ENCODE measurements around the gene TRIM13. TPM values are rescaled to one million over a fixed set of nuclear protein-coding genes. Genes with fewer than 3 reads are reported as not detected.

Gene TRIM13
- total RNA-seq, 5 donors from 2014 or later (not counting 1 experiment from before 2014, with no cell fraction given) = 20.5 to 27.8 (median 23.4) TPM

DNA sequence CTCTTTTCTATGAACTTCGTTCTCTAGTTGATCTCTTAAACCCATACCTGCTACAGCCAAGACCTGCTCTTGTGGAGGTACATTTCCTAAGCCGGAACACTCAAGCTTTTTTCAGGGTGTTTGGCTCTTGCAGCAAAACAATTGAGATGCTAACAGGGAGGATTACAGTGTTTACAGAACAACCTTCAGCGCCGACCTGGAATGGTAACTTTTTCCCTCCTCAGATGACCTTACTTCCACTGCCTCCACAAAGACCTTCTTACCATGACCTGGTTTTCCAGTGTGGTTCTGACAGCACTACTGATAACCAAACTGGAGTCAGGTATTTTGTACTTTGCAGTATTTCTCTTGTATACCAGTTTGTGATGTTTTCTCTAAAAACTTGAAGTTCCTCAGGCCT is 18.9 kb downstream of the TRIM13 start:
- CTCF ChIA-PET = no interaction called here
- Mint-ChIP-seq H3K27me3 (no peaks in the 10 kb centered on the region), H3K9me3 (no peaks in the 10 kb centered on the region), H3K36me3 (peaks cover 52% of the 10 kb centered on the region), H3K4me1 (peaks cover 30 to 52% (median 48%) of the 10 kb centered on the region in 3 donors), H3K4me3 (no peak overlapping the region), H3K27ac (peak overlapping the region; percentile 60 to 87)
- Histone ChIP-seq H3K4me1 (ENCODE audit: control insufficient read depth in 1 of 2, extremely low read depth in 1 of 2, insufficient read depth in 2 of 2, low read length in 2 of 2) (no peaks in the 10 kb centered on the region), H3K9me3 (no peaks in the 10 kb centered on the region), H3K27me3 (replicated peaks in 1 of 2; ENCODE audit: control insufficient read depth in 2 of 2, extremely low read depth in 1 of 2, insufficient read depth in 2 of 2, low read length in 1 of 2) (no peaks in the 10 kb centered on the region), H3K27ac (ENCODE audit: low read length) (no peak overlapping the region), H3K4me3 (ENCODE audit: control insufficient read depth in 1 of 2, extremely low read depth in 1 of 2, low read length in 1 of 2) (no peak overlapping the region), H3K36me3 (ENCODE audit: control insufficient read depth in 2 of 2, extremely low read depth in 1 of 2, insufficient read depth in 1 of 2, low read length in 1 of 2) (peaks cover 0 to 21% of the 10 kb centered on the region in 2 donors)
- POLR2A ChIA-PET = no interaction called here
- ATAC-seq (replicated peaks in 1 of 4) (no peak), DNase-seq (no peak)
- WGBS (ENCODE audit: insufficient coverage) = 100% methylated on average over 1 of the region's 4 CpGs

DNA sequence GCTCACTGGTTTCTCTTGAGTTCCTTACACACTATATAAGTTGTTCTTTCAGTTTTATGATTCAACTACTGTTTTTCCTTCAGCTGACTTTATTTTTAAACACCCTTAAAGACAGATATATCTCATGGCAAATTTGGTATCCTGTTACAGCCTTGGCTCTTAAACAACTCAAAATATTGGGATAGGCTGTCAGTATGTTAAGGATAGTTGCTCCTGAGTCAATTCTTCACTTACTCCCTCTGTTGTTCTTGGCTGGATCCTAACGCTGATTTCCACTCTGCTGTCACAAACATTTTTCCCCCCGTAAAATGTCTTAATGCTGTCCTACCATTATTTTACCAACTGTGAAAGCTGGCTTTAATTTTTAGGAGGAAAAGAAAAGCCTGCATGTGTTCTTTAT is 19.6 kb downstream of the TRIM13 start:
- H3K9me3 ChIP-seq = no peaks in the 10 kb centered on the region
- H3K27me3 Mint-ChIP-seq = no peaks in the 10 kb centered on the region
- H3K9me3 Mint-ChIP-seq = no peaks in the 10 kb centered on the region
- CTCF ChIA-PET = interaction anchor here in 1 of 2 donors (0.7 kb wide), 1 partner anchor 22 kb away, joined by 5 read pairs; no protein-coding TSS in a partner anchor
- H3K27me3 ChIP-seq (replicated peaks in 1 of 2; ENCODE audit: control insufficient read depth in 2 of 2, extremely low read depth in 1 of 2, insufficient read depth in 2 of 2, low read length in 1 of 2) = no peaks in the 10 kb centered on the region
- H3K4me3 ChIP-seq (ENCODE audit: control insufficient read depth in 1 of 2, extremely low read depth in 1 of 2, low read length in 1 of 2) = no peak overlapping the region
- peaks cover 0 to 22% of the 10 kb centered on the region in 2 donors for H3K36me3 ChIP-seq (ENCODE audit: control insufficient read depth in 2 of 2, extremely low read depth in 1 of 2, insufficient read depth in 1 of 2, low read length in 1 of 2)
- peaks cover 25 to 46% (median 43%) of the 10 kb centered on the region in 3 donors for H3K4me1 Mint-ChIP-seq
- H3K27ac Mint-ChIP-seq = peak overlapping the region in 1 of 2 donors; percentile 87
- no peak for ATAC-seq (replicated peaks in 1 of 4)
- no peaks in the 10 kb centered on the region for H3K4me1 ChIP-seq (ENCODE audit: control insufficient read depth in 1 of 2, extremely low read depth in 1 of 2, insufficient read depth in 2 of 2, low read length in 2 of 2)
- H3K27ac ChIP-seq (ENCODE audit: low read length) = no peak overlapping the region
- no CpG with 5 or more reads among the region's 2 CpGs for WGBS (ENCODE audit: insufficient coverage)
- no peak overlapping the region for H3K4me3 Mint-ChIP-seq
- H3K36me3 Mint-ChIP-seq = peaks cover 45% of the 10 kb centered on the region
- DNase-seq = no peak
- POLR2A ChIA-PET = no interaction called here

DNA sequence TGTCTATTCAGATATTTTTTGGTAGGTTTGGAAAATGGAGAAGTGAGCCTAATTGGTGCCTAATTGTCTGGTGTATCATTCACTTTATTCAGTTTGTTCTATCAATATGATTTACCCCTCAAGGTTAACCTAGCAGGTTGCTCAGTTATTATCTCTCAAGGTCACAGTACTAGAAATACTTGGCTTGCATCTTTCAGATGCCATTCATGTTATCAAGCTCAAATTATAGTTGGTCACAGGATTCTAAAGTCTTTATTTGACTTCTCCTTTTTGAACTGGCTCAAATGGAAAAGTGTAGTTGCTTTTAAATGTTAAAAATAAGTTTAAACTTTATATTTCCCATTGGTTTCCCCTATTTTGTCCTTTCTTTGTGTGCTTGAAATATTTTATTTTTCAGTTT is 21.0 kb downstream of the TRIM13 start:
- POLR2A ChIA-PET = interaction anchor here in 1 of 2 donors (0.6 kb wide), 1 partner anchor 11 kb away, joined by 5 read pairs; no protein-coding TSS in a partner anchor
- H3K27me3 Mint-ChIP-seq = no peaks in the 10 kb centered on the region

DNA sequence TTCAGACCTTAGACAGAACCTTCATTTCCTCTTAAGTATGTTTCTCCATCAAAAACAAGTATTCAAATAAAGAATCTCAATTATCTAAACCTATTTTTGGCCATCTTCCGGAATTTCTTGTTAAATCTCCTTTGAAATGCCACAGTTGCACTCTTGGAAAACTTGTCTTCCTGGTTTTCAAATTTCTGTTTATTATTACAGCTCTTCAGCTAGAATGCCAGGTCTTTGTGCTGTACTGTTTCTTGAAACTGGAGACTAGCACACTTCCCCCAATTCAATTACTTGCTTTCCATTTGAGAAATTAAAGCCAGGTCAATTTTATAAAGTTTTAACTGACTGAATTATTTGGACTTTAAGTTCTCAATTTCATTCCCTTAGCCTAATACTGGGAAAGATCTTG is 28.6 kb downstream of the TRIM13 start:
- Histone ChIP-seq H3K9me3 (no peaks in the 10 kb centered on the region), H3K27ac (ENCODE audit: low read length) (no peak overlapping the region), H3K4me3 (ENCODE audit: control insufficient read depth in 1 of 2, extremely low read depth in 1 of 2, low read length in 1 of 2) (no peak overlapping the region), H3K4me1 (ENCODE audit: control insufficient read depth in 1 of 2, extremely low read depth in 1 of 2, insufficient read depth in 2 of 2, low read length in 2 of 2) (peaks cover 0 to 2% of the 10 kb centered on the region in 2 experiments), H3K27me3 (replicated peaks in 1 of 2; ENCODE audit: control insufficient read depth in 2 of 2, extremely low read depth in 1 of 2, insufficient read depth in 2 of 2, low read length in 1 of 2) (no peaks in the 10 kb centered on the region), H3K36me3 (ENCODE audit: control insufficient read depth in 2 of 2, extremely low read depth in 1 of 2, insufficient read depth in 1 of 2, low read length in 1 of 2) (peaks cover 8 to 15% of the 10 kb centered on the region in 2 donors)
- H3K27ac Mint-ChIP-seq = peak overlapping the region in 1 of 2 donors; percentile 19
- no peak overlapping the region for H3K4me3 Mint-ChIP-seq
- H3K9me3 Mint-ChIP-seq = no peaks in the 10 kb centered on the region
- WGBS (ENCODE audit: insufficient coverage) = 100% methylated on average over 1 of the region's 1 CpG
- ChIA-PET POLR2A (no interaction called here), CTCF (no interaction called here)
- no peak for ATAC-seq (replicated peaks in 1 of 4)
- H3K4me1 Mint-ChIP-seq = peaks cover 0 to 8% (median 0%) of the 10 kb centered on the region in 3 donors
- no peak for DNase-seq
- H3K27me3 Mint-ChIP-seq = no peaks in the 10 kb centered on the region
- peaks cover 26% of the 10 kb centered on the region for H3K36me3 Mint-ChIP-seq

More for the DNA sequence above, 21.0 kb downstream of the TRIM13 start:
- H3K4me1 ChIP-seq (ENCODE audit: control insufficient read depth in 1 of 2, extremely low read depth in 1 of 2, insufficient read depth in 2 of 2, low read length in 2 of 2) = no peaks in the 10 kb centered on the region
- Mint-ChIP-seq H3K9me3 (no peaks in the 10 kb centered on the region), H3K4me1 (peaks cover 16 to 37% (median 32%) of the 10 kb centered on the region in 3 donors), H3K27ac (peak overlapping the region; percentile 23 to 36), H3K4me3 (no peak overlapping the region), H3K36me3 (peaks cover 31% of the 10 kb centered on the region)
- no peak for ATAC-seq (replicated peaks in 1 of 4)
- no peak overlapping the region for H3K27ac ChIP-seq (ENCODE audit: low read length)
- H3K36me3 ChIP-seq (ENCODE audit: control insufficient read depth in 2 of 2, extremely low read depth in 1 of 2, insufficient read depth in 1 of 2, low read length in 1 of 2) = peaks cover 3 to 16% of the 10 kb centered on the region in 2 donors
- CTCF ChIA-PET = no interaction called here
- DNase-seq = no peak
- H3K27me3 ChIP-seq (replicated peaks in 1 of 2; ENCODE audit: control insufficient read depth in 2 of 2, extremely low read depth in 1 of 2, insufficient read depth in 2 of 2, low read length in 1 of 2) = no peaks in the 10 kb centered on the region
- no peak overlapping the region for H3K4me3 ChIP-seq (ENCODE audit: control insufficient read depth in 1 of 2, extremely low read depth in 1 of 2, low read length in 1 of 2)
- no peaks in the 10 kb centered on the region for H3K9me3 ChIP-seq

DNA sequence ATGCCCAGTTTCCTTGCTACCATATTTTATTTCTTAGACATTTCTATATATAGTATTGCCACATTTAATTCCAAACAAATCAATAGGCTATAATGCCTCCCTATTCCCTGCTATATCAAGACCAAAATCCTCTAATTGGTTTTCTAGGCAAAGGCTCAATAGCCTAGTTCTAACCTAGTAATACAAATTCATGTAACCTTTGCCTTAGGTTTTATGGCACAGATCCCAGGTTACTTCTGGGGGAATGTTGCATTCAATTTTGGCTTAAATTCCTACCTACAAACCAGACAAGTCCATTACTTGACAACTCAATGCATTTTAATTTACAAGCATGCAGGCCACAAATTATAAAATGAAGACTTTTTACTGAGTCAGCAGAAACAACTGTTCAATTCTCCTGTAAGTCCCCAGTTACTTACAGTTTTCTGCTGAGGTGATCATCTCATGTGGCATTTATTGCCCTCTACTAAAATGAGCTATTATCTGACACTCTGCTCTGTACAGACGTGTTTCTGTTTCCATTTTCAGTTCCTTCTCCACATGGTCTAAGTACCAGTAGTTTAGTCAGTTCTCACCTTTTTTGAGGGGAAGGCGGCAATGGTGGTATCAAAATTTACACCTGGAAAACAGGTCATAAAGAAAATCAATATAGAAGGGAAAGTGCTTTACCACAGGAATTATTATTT is 30.1 kb downstream of the TRIM13 start:
- Histone ChIP-seq H3K4me1 (ENCODE audit: control insufficient read depth in 1 of 2, extremely low read depth in 1 of 2, insufficient read depth in 2 of 2, low read length in 2 of 2) (peaks cover 0 to 2% of the 10 kb centered on the region in 2 experiments), H3K27me3 (replicated peaks in 1 of 2; ENCODE audit: control insufficient read depth in 2 of 2, extremely low read depth in 1 of 2, insufficient read depth in 2 of 2, low read length in 1 of 2) (no peaks in the 10 kb centered on the region), H3K36me3 (ENCODE audit: control insufficient read depth in 2 of 2, extremely low read depth in 1 of 2, insufficient read depth in 1 of 2, low read length in 1 of 2) (peaks cover 8 to 11% of the 10 kb centered on the region in 2 donors), H3K9me3 (no peaks in the 10 kb centered on the region), H3K27ac (ENCODE audit: low read length) (no peak overlapping the region), H3K4me3 (ENCODE audit: control insufficient read depth in 1 of 2, extremely low read depth in 1 of 2, low read length in 1 of 2) (no peak overlapping the region)
- ATAC-seq (replicated peaks in 1 of 4) = no peak
- no peaks in the 10 kb centered on the region for H3K27me3 Mint-ChIP-seq
- no peak for DNase-seq
- H3K36me3 Mint-ChIP-seq = peaks cover 24% of the 10 kb centered on the region
- WGBS (ENCODE audit: insufficient coverage) = no CpG with 5 or more reads among the region's 2 CpGs
- ChIA-PET CTCF (no interaction called here), POLR2A (no interaction called here)
- no peaks in the 10 kb centered on the region for H3K9me3 Mint-ChIP-seq
- H3K4me1 Mint-ChIP-seq = peaks cover 0 to 8% (median 0%) of the 10 kb centered on the region in 3 donors
- H3K4me3 Mint-ChIP-seq = no peak overlapping the region
- no peak overlapping the region for H3K27ac Mint-ChIP-seq

DNA sequence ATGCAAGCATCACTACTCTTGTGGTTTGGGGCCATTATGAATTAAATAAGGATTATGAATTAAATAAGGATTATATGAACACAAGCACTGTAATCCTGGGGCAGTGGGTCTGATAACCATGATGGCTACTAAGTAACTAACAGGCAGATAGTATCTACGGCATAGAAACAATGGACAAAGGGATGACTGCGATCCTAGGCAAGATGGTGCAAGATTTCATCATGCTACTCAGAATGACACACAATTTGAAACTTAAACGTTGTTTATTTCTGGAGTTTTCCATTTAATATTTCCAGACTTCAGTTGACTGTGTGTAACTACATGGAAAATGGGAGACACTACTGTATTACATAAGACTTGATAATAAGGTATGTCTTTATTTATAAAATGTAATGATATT is 33.5 kb downstream of the TRIM13 start:
- POLR2A ChIA-PET = no interaction called here
- DNase-seq (no peak), ATAC-seq (replicated peaks in 1 of 4) (no peak)
- H3K9me3 Mint-ChIP-seq = no peaks in the 10 kb centered on the region
- no peaks in the 10 kb centered on the region for H3K36me3 ChIP-seq (ENCODE audit: control insufficient read depth in 2 of 2, extremely low read depth in 1 of 2, insufficient read depth in 1 of 2, low read length in 1 of 2)
- no peaks in the 10 kb centered on the region for H3K27me3 Mint-ChIP-seq
- peaks cover 0 to 2% of the 10 kb centered on the region in 2 experiments for H3K4me1 ChIP-seq (ENCODE audit: control insufficient read depth in 1 of 2, extremely low read depth in 1 of 2, insufficient read depth in 2 of 2, low read length in 2 of 2)
- peaks cover 8% of the 10 kb centered on the region for H3K36me3 Mint-ChIP-seq
- H3K9me3 ChIP-seq = no peaks in the 10 kb centered on the region
- H3K27ac ChIP-seq (ENCODE audit: low read length) = no peak overlapping the region
- CTCF ChIA-PET = interaction anchor here in 1 of 2 donors (0.7 kb wide), 1 partner anchor 1673 kb away, joined by 8 read pairs; no protein-coding TSS in a partner anchor
- no CpG with 5 or more reads among the region's 3 CpGs for WGBS (ENCODE audit: insufficient coverage)
- H3K27me3 ChIP-seq (replicated peaks in 1 of 2; ENCODE audit: control insufficient read depth in 2 of 2, extremely low read depth in 1 of 2, insufficient read depth in 2 of 2, low read length in 1 of 2) = no peaks in the 10 kb centered on the region
- H3K4me3 Mint-ChIP-seq = no peak overlapping the region
- H3K4me1 Mint-ChIP-seq = peaks cover 0 to 8% (median 0%) of the 10 kb centered on the region in 3 donors
- no peak overlapping the region for H3K4me3 ChIP-seq (ENCODE audit: control insufficient read depth in 1 of 2, extremely low read depth in 1 of 2, low read length in 1 of 2)
- H3K27ac Mint-ChIP-seq = no peak overlapping the region
